ENCODE measurements around the gene RUNX2. TPM values are rescaled to one million over a fixed set of nuclear protein-coding genes. Genes with fewer than 3 reads are reported as not detected.
A peak's percentile ranks its signal among the peaks of the same experiment; 100 is the strongest.
"Not testable (repeated sequence)": the region's sequence is repeated elsewhere in the genome, so short reads cannot be mapped to it uniquely, and the experiment has no call there.

RUNX2 gene
- 6.3 TPM for total RNA-seq (ENCODE audit: insufficient read depth, low replicate concordance)

GRCh38 chr6:45327956-45328522, at the start of gene RUNX2:
RUNX2 (plus strand) TSS chr6:45328330; CDS start chr6:45328727, 397 bp downstream.
- peak; percentile 69 for DNase-seq (ENCODE audit: low spot score)

GRCh38 chr6:45278367-45278766, 49.8 kb upstream of the RUNX2 start:
- DNase-seq (ENCODE audit: low spot score): no peak

DNA sequence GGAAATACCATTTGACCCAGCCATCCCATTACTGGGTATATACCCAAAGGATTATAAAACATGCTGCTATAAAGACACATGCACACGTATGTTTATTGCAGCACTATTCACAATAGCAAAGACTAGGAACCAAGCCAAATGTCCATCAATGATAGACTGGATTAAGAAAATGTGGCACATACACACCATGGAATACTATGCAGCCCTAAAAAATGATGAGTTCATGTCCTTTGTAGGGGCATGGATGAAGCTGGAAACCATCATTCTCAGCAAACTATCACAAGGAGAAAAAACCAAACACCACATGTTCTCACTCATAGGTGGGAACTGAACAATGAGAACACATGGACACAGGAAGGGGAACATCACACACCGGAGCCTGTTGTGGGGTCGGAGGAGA, 41.4 kb upstream of the RUNX2 start:
- not testable (repeated sequence) for DNase-seq (ENCODE audit: low spot score)

DNA sequence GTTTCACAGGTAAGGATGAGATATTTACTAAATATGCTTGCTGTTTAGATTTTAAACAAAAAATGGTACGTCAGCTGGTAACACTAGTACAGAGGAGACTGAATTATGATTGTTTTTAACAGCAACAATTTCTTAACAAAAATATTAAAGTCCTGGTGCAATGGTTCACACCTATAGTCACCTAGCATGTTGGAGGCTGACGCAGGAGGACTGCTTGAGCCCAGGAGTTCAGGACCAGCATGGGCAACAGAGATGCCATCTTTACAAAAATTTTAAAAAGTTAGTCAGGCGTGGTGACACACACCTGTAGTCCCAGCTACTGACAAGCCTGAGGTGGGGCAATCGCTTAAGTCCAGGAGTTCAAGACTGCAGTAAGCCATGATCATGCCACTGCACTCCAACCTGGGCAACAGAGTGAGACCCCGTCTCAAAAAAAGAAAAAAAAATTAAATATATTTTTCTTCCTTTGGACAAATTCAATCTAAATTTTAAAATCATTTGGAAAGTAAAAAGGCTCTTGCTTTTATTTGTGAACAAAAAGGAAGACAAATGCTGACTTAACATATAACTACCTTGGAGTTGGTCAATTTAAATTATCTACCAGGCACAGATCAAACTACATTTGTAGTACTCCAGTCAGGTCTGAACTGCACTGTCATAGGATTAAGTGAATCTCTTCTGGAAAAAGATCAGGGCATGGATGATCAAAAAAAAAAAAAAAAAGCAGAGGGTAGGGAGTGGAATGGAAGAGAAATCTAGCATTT, 38.2 kb upstream of the RUNX2 start:
- no peak for DNase-seq (ENCODE audit: low spot score)

GRCh38 chr6:45293306-45293705, 34.8 kb upstream of the RUNX2 start:
- DNase-seq (ENCODE audit: low spot score): no peak

DNA sequence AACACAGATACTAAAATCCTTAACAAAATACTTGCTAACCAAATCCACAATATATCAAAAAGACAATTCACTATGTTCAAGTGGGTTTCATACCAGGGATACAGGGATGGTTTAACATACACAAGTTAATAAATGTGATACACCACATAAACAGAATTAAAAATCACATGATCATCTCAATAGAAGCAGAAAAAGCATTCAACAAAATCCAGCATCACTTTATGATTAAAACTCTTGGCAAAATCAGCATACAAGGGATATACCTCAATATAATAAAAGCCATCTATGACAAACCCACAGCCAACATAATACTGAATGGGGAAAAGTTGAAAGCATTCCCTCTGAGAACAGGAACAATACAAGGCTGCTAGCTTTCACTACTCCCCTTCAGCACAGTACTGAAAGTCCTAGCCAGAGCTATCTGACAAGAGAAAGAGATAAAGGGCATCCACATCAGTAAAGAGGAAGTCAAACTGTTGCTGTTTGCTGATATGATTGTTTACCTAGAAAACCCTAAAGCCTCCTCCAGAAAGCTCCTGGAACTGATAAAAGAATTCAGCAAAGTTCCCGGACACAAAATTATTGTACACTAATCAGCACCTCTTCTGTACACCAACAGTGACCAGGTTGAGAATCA, 33.9 kb upstream of the RUNX2 start:
- not testable (repeated sequence) for DNase-seq (ENCODE audit: low spot score)

DNA sequence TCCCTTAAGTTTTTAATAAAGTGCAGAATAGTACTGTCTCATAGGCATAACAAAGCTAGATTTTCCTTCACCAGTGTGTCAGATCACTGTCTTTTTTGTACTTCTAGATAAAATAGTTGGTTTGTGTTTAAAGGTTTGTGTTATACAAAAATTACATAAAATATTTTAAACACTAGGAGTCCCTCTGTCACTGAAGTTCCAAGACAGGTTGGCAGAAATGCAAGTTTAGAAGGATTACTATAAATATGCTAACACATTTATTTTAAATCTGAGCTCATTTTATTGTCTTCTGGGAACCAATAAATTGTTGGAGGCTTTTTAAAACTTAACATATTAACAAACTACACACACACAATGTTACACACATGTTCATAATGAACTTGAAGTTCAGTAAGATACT, 30.8 kb upstream of the RUNX2 start:
- no peak for DNase-seq (ENCODE audit: low spot score)

DNA sequence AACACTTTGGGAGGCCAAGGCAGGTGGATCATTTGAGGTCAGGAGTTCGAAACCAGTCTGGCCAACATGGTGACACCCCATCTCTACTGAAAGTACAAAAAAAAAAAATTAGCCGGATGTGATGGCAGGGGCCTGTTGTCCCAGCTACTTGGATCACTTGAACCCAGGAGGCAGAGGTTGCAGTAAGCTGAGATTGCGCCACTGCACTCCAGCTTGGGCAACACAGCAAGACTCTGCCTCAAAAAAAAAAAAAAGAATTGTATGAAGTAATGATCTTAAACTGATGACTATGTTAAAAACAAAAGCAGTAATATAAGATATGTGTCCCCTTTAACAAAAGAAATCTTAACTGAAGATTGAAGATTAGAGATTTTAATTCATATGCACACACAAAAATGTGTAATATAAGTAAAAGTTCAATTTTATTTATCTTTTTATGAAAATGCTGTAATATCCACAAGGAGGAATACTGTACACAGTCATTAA, 29.0 kb upstream of the RUNX2 start:
- no peak for DNase-seq (ENCODE audit: low spot score)

DNA sequence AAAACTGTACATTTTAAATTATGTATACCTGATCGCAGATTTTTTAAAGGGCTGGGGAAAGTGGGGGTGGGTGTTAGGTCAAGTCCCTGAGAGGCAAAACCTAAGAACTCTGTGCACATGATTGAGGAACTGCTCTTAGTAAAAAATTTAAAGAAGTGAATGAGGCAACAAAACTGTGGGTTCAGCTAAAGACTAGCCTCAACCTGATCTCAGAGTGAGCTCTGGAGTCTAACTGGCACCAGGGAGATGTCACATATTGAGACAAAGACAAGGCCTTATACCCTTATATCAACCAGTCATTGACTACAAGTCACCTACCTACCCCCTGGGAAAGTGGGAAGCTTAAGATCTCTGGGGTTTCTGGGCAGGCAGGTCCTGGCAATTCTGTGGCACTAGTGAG, 27.4 kb upstream of the RUNX2 start:
- no peak for DNase-seq (ENCODE audit: low spot score)

DNA sequence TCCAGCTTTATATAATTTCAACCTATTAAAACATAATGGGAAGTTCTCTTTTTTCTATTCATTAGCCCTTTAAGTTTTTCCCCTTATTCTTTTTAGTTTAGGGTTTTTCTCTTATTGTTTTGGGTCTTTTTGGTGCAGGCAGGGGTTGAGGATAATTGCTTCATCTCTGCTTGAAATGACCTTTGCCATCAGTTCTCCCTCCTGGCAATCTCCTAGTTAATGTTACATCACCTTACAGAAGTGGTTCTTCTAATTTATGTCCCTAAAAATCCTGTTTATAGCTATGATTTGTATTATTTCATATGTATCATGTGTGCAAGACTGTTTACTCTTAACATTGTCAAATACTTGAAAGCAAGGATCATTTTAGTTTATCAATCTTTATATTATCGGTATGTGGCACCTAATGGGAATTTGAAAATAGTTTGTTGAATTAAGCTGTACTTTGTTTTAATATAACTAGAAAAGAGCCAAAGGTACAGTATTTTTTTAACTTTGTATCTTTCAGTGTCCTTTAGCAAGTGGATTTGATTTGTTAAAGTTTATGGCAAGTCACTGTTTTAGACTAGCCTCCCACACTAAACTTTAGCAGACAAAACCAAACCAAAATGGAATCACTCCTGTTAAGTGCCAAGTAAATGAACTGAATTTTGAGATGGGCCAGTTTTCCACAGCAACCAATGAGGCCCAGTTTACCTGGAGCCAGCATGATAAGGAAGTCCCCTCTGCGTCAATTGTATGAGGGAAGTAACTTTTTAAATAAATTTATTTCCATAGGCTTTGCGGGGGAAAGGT, 26.6 kb upstream of the RUNX2 start:
- no peak for DNase-seq (ENCODE audit: low spot score)

DNA sequence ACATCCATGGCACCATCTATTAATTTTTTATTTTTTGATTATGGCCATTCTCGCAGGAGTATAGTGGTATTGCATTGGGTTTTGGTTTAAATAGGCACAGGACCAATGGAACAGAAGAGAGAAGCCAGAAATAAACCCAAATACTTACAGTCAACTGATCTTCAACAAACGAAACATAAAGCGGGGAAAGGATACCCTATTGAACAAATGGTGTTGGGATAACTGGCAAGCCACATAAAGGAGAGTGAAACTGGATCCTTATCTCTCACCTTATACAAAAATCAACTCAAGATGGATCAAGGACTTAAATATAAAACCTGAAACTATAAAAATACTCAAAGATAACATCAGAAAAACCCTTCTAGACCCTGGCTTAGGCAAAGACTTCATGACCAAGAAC, 25.3 kb upstream of the RUNX2 start:
- no peak for DNase-seq (ENCODE audit: low spot score)

GRCh38 chr6:45305546-45305945, 22.6 kb upstream of the RUNX2 start:
- no peak for DNase-seq (ENCODE audit: low spot score)

GRCh38 chr6:45310118-45310788, 17.9 kb upstream of the RUNX2 start:
- DNase-seq (ENCODE audit: low spot score): no peak

DNA sequence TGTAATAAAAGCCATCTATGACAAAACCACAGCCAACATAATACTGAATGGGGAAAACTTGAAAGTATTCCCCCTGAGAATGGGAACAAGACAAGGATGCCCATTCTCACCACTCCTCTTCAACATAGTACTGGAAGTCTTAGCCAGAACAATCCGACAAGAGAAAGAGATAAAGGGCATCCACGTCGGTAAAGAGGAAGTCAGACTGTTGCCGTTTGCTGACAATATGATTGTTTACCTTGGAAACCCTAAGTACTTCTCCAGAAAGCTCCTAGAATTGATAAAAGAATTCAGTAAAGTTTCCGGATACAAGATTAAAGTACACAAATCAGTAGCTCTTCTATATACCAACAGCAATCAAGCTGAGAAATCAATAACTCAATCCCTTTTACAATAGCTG, 14.0 kb upstream of the RUNX2 start:
- DNase-seq (ENCODE audit: low spot score): no peak

- no peak for DNase-seq (ENCODE audit: low spot score)
These were observed 7.8 kb upstream of the RUNX2 start for GRCh38 chr6:45320349-45320748.

- DNase-seq (ENCODE audit: low spot score): no peak
These were observed 4.4 kb upstream of the RUNX2 start for GRCh38 chr6:45323656-45324224.

DNA sequence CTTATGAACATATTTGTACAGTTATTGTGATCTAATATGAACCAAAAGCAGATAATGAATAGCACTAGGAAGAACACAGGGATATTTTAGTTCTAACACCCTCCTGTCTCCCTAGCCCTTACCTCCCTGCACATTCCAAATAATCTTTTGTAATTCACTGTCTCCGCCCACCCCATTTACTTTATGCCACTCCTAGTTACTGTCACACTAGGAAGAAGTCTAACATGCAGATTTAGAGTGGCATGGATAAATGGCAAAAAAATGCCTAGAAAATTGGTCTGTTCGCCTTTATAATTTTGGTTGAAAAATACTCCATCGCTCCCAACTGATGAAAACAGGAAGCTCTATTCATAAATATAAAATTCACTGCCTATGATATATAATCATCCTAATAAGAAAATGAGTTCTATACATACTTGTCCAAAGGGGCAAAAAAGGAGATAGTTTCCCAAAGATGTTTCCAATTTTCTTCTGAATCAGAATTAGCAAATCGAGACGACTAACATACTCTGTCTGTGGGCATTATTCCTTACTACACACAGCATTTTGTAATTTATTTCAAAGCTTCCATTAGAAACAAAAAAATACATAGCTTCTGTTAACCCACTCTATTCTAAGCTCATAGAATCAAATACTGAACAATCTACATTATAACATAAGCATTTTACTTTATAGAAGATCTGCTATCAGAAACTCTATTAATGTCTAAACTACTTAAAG, 1.3 kb upstream of the RUNX2 start:
- no peak for DNase-seq (ENCODE audit: low spot score)

GRCh38 chr6:45328523-45328922, 393 bp downstream of the RUNX2 start:
- DNase-seq (ENCODE audit: low spot score): no peak

DNA sequence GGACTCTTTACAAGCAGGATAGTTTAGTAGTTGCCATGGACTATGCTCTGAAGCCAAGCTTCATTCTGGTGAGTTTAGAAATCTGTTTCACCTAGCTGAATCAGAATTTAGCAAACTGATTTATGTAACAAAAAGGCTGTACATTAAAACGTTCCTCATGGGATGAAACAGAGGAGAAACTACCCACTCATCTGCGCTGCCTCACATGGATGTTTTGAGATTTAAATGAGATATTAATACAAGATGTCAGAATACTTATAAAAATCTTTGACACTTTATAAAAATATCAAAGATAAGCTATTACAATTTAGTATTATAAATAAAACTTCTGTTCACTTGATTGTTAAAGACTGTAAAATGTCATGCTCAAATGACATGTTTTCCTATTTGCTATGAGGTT, 16.8 kb downstream of the RUNX2 start:
- DNase-seq (ENCODE audit: low spot score): no peak

GRCh38 chr6:45350186-45350710, 22.1 kb downstream of the RUNX2 start:
- no peak for DNase-seq (ENCODE audit: low spot score)

All from umbilical cord (tissue), 2 donors.